HCT116 (cell line): ENCODE results near the gene IL1R1. TPM values are rescaled to one million over a fixed set of nuclear protein-coding genes. Genes with fewer than 3 reads are reported as not detected.
A peak's percentile ranks its signal among the peaks of the same experiment; 100 is the strongest.

ENCODE experiments used
- ATAC-seq: fragments of 200-7000 bp; cut with Tn5 transposase; 2 replicates; pipeline ENCODE4 v1.9.1; 2020; ENCODE audit warnings: mild to moderate bottlenecking, moderate library complexity
- BruUV-seq: library from RNA; stranded (reverse); fragments of 400-500 nt; replicated peaks from 2 replicates; lab custom pipeline; 2021; lab: Mats Ljungman, UMichigan
- CTCF ChIA-PET: fragments of 300-600 bp; sonication (Branson Sonifier 250); formaldehyde crosslinking; loops from one replicate; lab custom pipeline; 2021; ENCODE audit warnings: antibody characterized with exemption; lab: Charles Lee
- POLR2A ChIA-PET: fragments of 300-600, 350-600 bp; sonication (Branson Sonifier 250); formaldehyde crosslinking; loops from one replicate; lab custom pipeline; 2021; ENCODE audit warnings: antibody characterized with exemption; lab: Charles Lee
- RAD21 ChIA-PET, 2 experiments: fragments of 300-600 bp; sonication (Branson Sonifier 250); formaldehyde crosslinking; loops; one replicate each; lab custom pipeline; 2023; ENCODE audit warnings: low total read pairs in 2 of 2; ENCODE audit not compliant: uncharacterized antibody in 2 of 2, unreplicated experiment in 2 of 2, low non-redundant PET in 1 of 2; lab: Charles Lee
- DNase-seq: peaks from one replicate; pipeline ENCODE4 v3.0.0-alpha.2; 2010; ENCODE audit warnings: low read depth, low spot score
- H2AFZ ChIP-seq: fragments of 200-600 bp; shearing (Covaris generic), sonication (generic); 2 replicates; pipeline ENCODE4 v1.6.1; 2017; ENCODE audit warnings: low read depth, mixed run types, mixed read lengths, antibody characterized with exemption, low read length; ENCODE audit not compliant: poor library complexity, severe bottlenecking
- H3K27ac ChIP-seq: 2 replicates; pipeline ENCODE4 v1.5.1; 2012; ENCODE audit warnings: low read depth, low read length
- H3K27me3 ChIP-seq: fragments of 200-600 bp; sonication (generic); 2 replicates; pipeline ENCODE4 v1.6.1; 2016; ENCODE audit warnings: mixed run types, low read length, mixed read lengths; ENCODE audit not compliant: insufficient read depth
- H3K36me3 ChIP-seq, 2 experiments: fragments of 200-500 bp in 1 of 2; fragments of 200-600 bp in 1 of 2; sonication (Bioruptor generic) in 1 of 2; sonication (generic) in 1 of 2; 2 replicates each; pipeline versions ENCODE4 v1.5.1 to v1.6.1; 2014 to 2016; ENCODE audit warnings: low read length in 2 of 2, inconsistent platforms in 1 of 2, mixed read lengths in 1 of 2, mixed run types in 1 of 2; ENCODE audit not compliant: insufficient read depth in 2 of 2, control insufficient read depth in 1 of 2
- H3K4me1 ChIP-seq, 2 experiments: fragments of 200-600 bp in 1 of 2; sonication (generic) in 1 of 2; 2 replicates each; pipeline versions ENCODE4 v1.5.1 to v1.6.1; 2012 to 2017; ENCODE audit warnings: low read length in 2 of 2, inconsistent platforms in 1 of 2, mild to moderate bottlenecking in 1 of 2, mixed read lengths in 1 of 2, mixed run types in 1 of 2, moderate library complexity in 1 of 2; ENCODE audit not compliant: insufficient read depth in 2 of 2, control insufficient read depth in 1 of 2
- H3K4me2 ChIP-seq: fragments of 200-600 bp; sonication (generic); 2 replicates; pipeline ENCODE4 v1.6.1; 2017; ENCODE audit warnings: mixed run types, low read length, mixed read lengths
- H3K4me3 ChIP-seq, 2 experiments: fragments of 200-600 bp in 1 of 2; sonication (generic) in 1 of 2; replicated peaks in 1 of 2; 2 replicates each; pipeline ENCODE4 v1.5.1; 2011 to 2016; ENCODE audit warnings: low read length in 2 of 2, control low read depth in 1 of 2, low read depth in 1 of 2, mild to moderate bottlenecking in 1 of 2, mixed read lengths in 1 of 2, mixed run types in 1 of 2
- H3K79me2 ChIP-seq: fragments of 200-600 bp; sonication (generic); 2 replicates; pipeline ENCODE4 v1.6.1; 2017; ENCODE audit warnings: mild to moderate bottlenecking, mixed run types, low read length, moderate library complexity, mixed read lengths; ENCODE audit not compliant: insufficient read depth
- H3K9ac ChIP-seq: fragments of 200-600 bp; sonication (generic); 2 replicates; pipeline ENCODE4 v1.6.1; 2016; ENCODE audit warnings: low read length, mixed read lengths
- H3K9me2 ChIP-seq: fragments of 200-600 bp; sonication (generic), shearing (Covaris generic); 2 replicates; pipeline ENCODE4 v1.6.1; 2017; ENCODE audit warnings: mixed run types, mild to moderate bottlenecking, moderate library complexity; ENCODE audit not compliant: insufficient read depth
- H3K9me3 ChIP-seq, 2 experiments: fragments of 200-500 bp in 1 of 2; fragments of 200-600 bp in 1 of 2; sonication (Bioruptor generic) in 1 of 2; sonication (generic) in 1 of 2; 2 replicates each; pipeline ENCODE4 v1.6.1; 2014 to 2017; ENCODE audit warnings: low read length in 2 of 2, mixed read lengths in 2 of 2, inconsistent platforms in 1 of 2, low read depth in 1 of 2, mild to moderate bottlenecking in 1 of 2, mixed run types in 1 of 2, moderate library complexity in 1 of 2; ENCODE audit not compliant: control insufficient read depth in 1 of 2, insufficient read depth in 1 of 2
- H4K20me1 ChIP-seq: fragments of 200-600 bp; sonication (generic), shearing (Covaris generic); 2 replicates; pipeline ENCODE4 v1.6.1; 2017; ENCODE audit warnings: mixed run types, mild to moderate bottlenecking, moderate library complexity; ENCODE audit not compliant: insufficient read depth
- ATF3 ChIP-seq: IDR thresholded peaks from 2 replicates; pipeline ENCODE4 v1.6.1; 2012
- CBX3 ChIP-seq: IDR thresholded peaks from 2 replicates; pipeline ENCODE4 v1.6.1; 2012; ENCODE audit warnings: low read depth
- CEBPB ChIP-seq: IDR thresholded peaks from 2 replicates; pipeline ENCODE4 v1.6.1; 2012; ENCODE audit warnings: low read depth
- ELF1 ChIP-seq: IDR thresholded peaks from 2 replicates; pipeline ENCODE4 v1.6.1; 2012; ENCODE audit warnings: low read depth, borderline replicate concordance
- EZH2 ChIP-seq: fragments of 200-600 bp; sonication (generic); IDR thresholded peaks from 2 replicates; pipeline ENCODE4 v1.6.1; 2017; ENCODE audit warnings: antibody characterized with exemption, mixed run types
- EZH2phosphoT487 ChIP-seq: fragments of 200-600 bp; IDR thresholded peaks from 2 replicates; pipeline ENCODE4 v1.6.1; 2018; ENCODE audit warnings: antibody characterized with exemption, borderline replicate concordance
- JUND ChIP-seq: IDR thresholded peaks from 2 replicates; pipeline ENCODE4 v1.6.1; 2012
- MAX ChIP-seq: IDR thresholded peaks from 2 replicates; pipeline ENCODE4 v1.6.1; 2012
- POLR2A ChIP-seq: IDR thresholded peaks from 2 replicates; pipeline ENCODE4 v1.7.0; 2011; ENCODE audit warnings: borderline replicate concordance; ENCODE audit not compliant: insufficient read depth, insufficient read length; ENCODE audit errors: extremely low read depth
- POLR2AphosphoS5 ChIP-seq: IDR thresholded peaks from 2 replicates; pipeline ENCODE4 v1.6.1; 2011; ENCODE audit warnings: mild to moderate bottlenecking, low read depth, low read length, moderate library complexity
- RAD21 ChIP-seq: IDR thresholded peaks from 2 replicates; pipeline ENCODE4 v1.6.1; 2012; ENCODE audit warnings: low read depth, mild to moderate bottlenecking
- REST ChIP-seq: IDR thresholded peaks from 2 replicates; pipeline ENCODE4 v1.6.1; 2012; ENCODE audit warnings: low read depth
- SIN3A ChIP-seq: IDR thresholded peaks from 2 replicates; pipeline ENCODE4 v1.6.1; 2012; ENCODE audit warnings: low read depth
- SP1 ChIP-seq: IDR thresholded peaks from 2 replicates; pipeline ENCODE4 v1.6.1; 2012; ENCODE audit warnings: low read depth
- SRF ChIP-seq: IDR thresholded peaks from 2 replicates; pipeline ENCODE4 v1.6.1; 2012; ENCODE audit warnings: low read depth
- TCF7L2 ChIP-seq: IDR thresholded peaks from 2 replicates; pipeline ENCODE4 v1.7.0; 2011; ENCODE audit warnings: borderline replicate concordance, inconsistent platforms; ENCODE audit not compliant: insufficient read depth, insufficient read length; ENCODE audit errors: extremely low read depth
- YY1 ChIP-seq: IDR thresholded peaks from 2 replicates; pipeline ENCODE4 v1.6.1; 2011; ENCODE audit warnings: low read length, low read depth, moderate library complexity, mild to moderate bottlenecking; ENCODE audit not compliant: insufficient replicate concordance; ENCODE audit errors: extremely low read depth
- ZBTB33 ChIP-seq: IDR thresholded peaks from 2 replicates; pipeline ENCODE4 v1.6.1; 2011; ENCODE audit warnings: mild to moderate bottlenecking, low read length, moderate library complexity; ENCODE audit not compliant: insufficient replicate concordance; ENCODE audit errors: extremely low read depth
- ZFX ChIP-seq: fragments of 450-650 bp; IDR thresholded peaks from 2 replicates; pipeline ENCODE4 v1.6.1; 2017
- ZNF274 ChIP-seq: fragments of 200-500 bp; sonication (Bioruptor generic); IDR thresholded peaks from 2 replicates; pipeline ENCODE4 v1.6.1; 2014; ENCODE audit warnings: mild to moderate bottlenecking, low read depth, low read length, inconsistent platforms
- intact Hi-C: fragments of 100-400 bp; cut with micrococcal nuclease; formaldehyde crosslinking; loops from 2 replicates; pipeline ENCODE4 v1.10.0; 2022
- total RNA-seq: library from RNA; stranded (reverse); gene quantifications from one replicate; pipeline ENCODE4 v1.2.1, GENCODE V29; 2021; ENCODE audit not compliant: unreplicated experiment

Gene IL1R1
- total RNA-seq, 1 experiment from 2014 or later, result 5.3 TPM

GRCh38 chr2:102226171-102226570 is 83.6 kb downstream of the IL1R1 start:
- peak overlapping the region; percentile 66 for H2AFZ ChIP-seq
- CTCF ChIA-PET, result interaction anchor here (1.0 kb wide), 1 partner anchor 206 kb away, joined by 3 read pairs; no protein-coding TSS in a partner anchor
- POLR2A ChIA-PET, result interaction anchor here (0.9 kb wide), 1 partner anchor 14 kb away, joined by 3 read pairs; no protein-coding TSS in a partner anchor
- ATAC-seq, result no peak
- no peak overlapping the region for H3K4me3 ChIP-seq
- no peaks in the 10 kb centered on the region for H3K9me3 ChIP-seq
- H3K27ac ChIP-seq, result no peak overlapping the region
- BruUV-seq, result no TSS peak
- no peaks in the 10 kb centered on the region for H3K36me3 ChIP-seq
- RAD21 ChIA-PET, result no interaction called here
- 0 out of 2 replicates have a peak overlapping the region, but pooled peaks have one; percentile 46 for H3K9ac ChIP-seq
- no peak overlapping the region for H3K4me2 ChIP-seq
- intact Hi-C loops, result no loop called here
- H4K20me1 ChIP-seq, result no peaks in the 10 kb centered on the region
- no peak for DNase-seq
- no peaks in the 10 kb centered on the region for H3K27me3 ChIP-seq
- H3K79me2 ChIP-seq, result no peaks in the 10 kb centered on the region
- no peaks in the 10 kb centered on the region for H3K9me2 ChIP-seq
- H3K4me1 ChIP-seq, result peaks cover 15 to 26% of the 10 kb centered on the region in 2 experiments
- TF ChIP-seq JUND (no peak), ATF3 (no peak), ZNF274 (no peak), YY1 (no peak), CEBPB (no peak), SP1 (no peak), SRF (no peak), SIN3A (no peak), ZFX (no peak), ZBTB33 (no peak), EZH2 (no peak), ELF1 (no peak), REST (no peak), CBX3 (no peak), TCF7L2 (no peak), MAX (no peak), RAD21 (no peak), EZH2phosphoT487 (no peak), POLR2AphosphoS5 (no peak), POLR2A (no peak)
